ENCODE results near the gene DYDC1. TPM values are rescaled to one million over a fixed set of nuclear protein-coding genes. Genes with fewer than 3 reads are reported as not detected.

The DYDC1 gene
- total and polyA plus RNA-seq, 2 of the 13 experiments (the other 11 are each of a cell fraction or from before 2014, with no cell fraction given) = not detected

Other genes starting within 250 kb of the DYDC1 start
- not detected in 2 replicates for gene PLAC9, start 224.0 kb downstream of the DYDC1 start, total RNA-seq (2016; rRNA removed; fragmentation: Illumina TruSeq; extraction: Trizol)
- not detected in 2 replicates for gene PLAC9, start 224.0 kb downstream of the DYDC1 start, polyA plus RNA-seq (2011; rRNA removed)
- gene ANXA11, start 151.2 kb downstream of the DYDC1 start, total RNA-seq (2016; rRNA removed; fragmentation: Illumina TruSeq; extraction: Trizol) = 51.5 and 63.3 TPM in 2 replicates
- 27.4 and 30.6 TPM in 2 replicates for gene ANXA11, start 151.2 kb downstream of the DYDC1 start, polyA plus RNA-seq (2011; rRNA removed)
- 76.9 and 101 TPM in 2 replicates for gene MAT1A, start 67.1 kb downstream of the DYDC1 start, total RNA-seq (2016; rRNA removed; fragmentation: Illumina TruSeq; extraction: Trizol)
- 57.1 and 71.8 TPM in 2 replicates for gene MAT1A, start 67.1 kb downstream of the DYDC1 start, polyA plus RNA-seq (2011; rRNA removed)
- gene DYDC2, start within 50 bp of the DYDC1 start, total RNA-seq (2016; rRNA removed; fragmentation: Illumina TruSeq; extraction: Trizol) = 2.3 and 4.2 TPM in 2 replicates
- gene DYDC2, start within 50 bp of the DYDC1 start, polyA plus RNA-seq (2011; rRNA removed) = 0.98 and 2.3 TPM in 2 replicates
- 57.4 and 79.9 TPM in 2 replicates for gene PRXL2A, start 51.8 kb upstream of the DYDC1 start, total RNA-seq (2016; rRNA removed; fragmentation: Illumina TruSeq; extraction: Trizol)
- gene PRXL2A, start 51.8 kb upstream of the DYDC1 start, polyA plus RNA-seq (2011; rRNA removed) = 43.9 and 44.0 TPM in 2 replicates
- 17.4 and 24.1 TPM in 2 replicates for gene TSPAN14, start 97.6 kb upstream of the DYDC1 start, total RNA-seq (2016; rRNA removed; fragmentation: Illumina TruSeq; extraction: Trizol)
- gene TSPAN14, start 97.6 kb upstream of the DYDC1 start, polyA plus RNA-seq (2011; rRNA removed) = 73.8 and 80.6 TPM in 2 replicates
- not detected in 2 replicates for gene SH2D4B, start 181.1 kb upstream of the DYDC1 start, total RNA-seq (2016; rRNA removed; fragmentation: Illumina TruSeq; extraction: Trizol)
- gene SH2D4B, start 181.1 kb upstream of the DYDC1 start, polyA plus RNA-seq (2011; rRNA removed) = not detected in 2 replicates

All from HepG2 (cell line).